COLO829 (cell line): ENCODE results near the gene RBPMS2.
A peak's percentile ranks its signal among the peaks of the same experiment; 100 is the strongest.
"Not testable (repeated sequence)": the region's sequence is repeated elsewhere in the genome, so short reads cannot be mapped to it uniquely, and the experiment has no call there.

Source experiments
- DNase-seq: peaks from one replicate; pipeline ENCODE4 v3.0.0; 2012; ENCODE audit warnings: low spot score

Gene RBPMS2

GRCh38 chr15:64775551-64776401, at the start of gene RBPMS2:
Gene RBPMS2, minus strand, starts transcription at chr15:64775589. Its CDS starts 270 bp downstream, at chr15:64775319.
- no peak for DNase-seq

GRCh38 chr15:64824929-64825430, 49.6 kb upstream of the RBPMS2 start:
- no peak for DNase-seq

- DNase-seq = no peak
These were observed 41.1 kb upstream of the RBPMS2 start for GRCh38 chr15:64816452-64816851.

GRCh38 chr15:64814965-64815364, 39.6 kb upstream of the RBPMS2 start:
- not testable (repeated sequence) for DNase-seq

GRCh38 chr15:64814283-64814682, 38.9 kb upstream of the RBPMS2 start:
- not testable (repeated sequence) for DNase-seq

DNA sequence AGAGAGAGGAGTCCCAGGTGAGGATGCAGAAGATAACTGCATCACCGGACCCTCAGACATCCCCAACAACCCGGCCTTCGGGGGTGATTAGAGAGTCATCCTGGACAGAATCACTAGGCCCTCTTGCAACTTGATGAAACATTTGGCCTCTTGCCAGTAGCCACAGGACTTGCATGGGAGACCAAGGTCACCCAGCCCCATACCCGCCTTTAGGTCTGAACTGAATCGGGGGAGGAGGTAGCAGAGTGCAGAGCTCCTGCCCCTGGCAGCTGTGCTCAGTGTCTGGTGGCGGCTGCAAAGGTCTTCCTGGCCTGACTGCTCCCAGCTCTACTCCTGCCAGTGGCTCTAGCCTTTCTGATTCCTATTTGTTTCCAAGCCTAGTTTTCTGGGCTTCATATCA, 37.7 kb upstream of the RBPMS2 start:
- DNase-seq = no peak

GRCh38 chr15:64810497-64811326, 35.3 kb upstream of the RBPMS2 start:
- no peak for DNase-seq

GRCh38 chr15:64809649-64810496, 34.5 kb upstream of the RBPMS2 start:
- peak; percentile 69 for DNase-seq

DNA sequence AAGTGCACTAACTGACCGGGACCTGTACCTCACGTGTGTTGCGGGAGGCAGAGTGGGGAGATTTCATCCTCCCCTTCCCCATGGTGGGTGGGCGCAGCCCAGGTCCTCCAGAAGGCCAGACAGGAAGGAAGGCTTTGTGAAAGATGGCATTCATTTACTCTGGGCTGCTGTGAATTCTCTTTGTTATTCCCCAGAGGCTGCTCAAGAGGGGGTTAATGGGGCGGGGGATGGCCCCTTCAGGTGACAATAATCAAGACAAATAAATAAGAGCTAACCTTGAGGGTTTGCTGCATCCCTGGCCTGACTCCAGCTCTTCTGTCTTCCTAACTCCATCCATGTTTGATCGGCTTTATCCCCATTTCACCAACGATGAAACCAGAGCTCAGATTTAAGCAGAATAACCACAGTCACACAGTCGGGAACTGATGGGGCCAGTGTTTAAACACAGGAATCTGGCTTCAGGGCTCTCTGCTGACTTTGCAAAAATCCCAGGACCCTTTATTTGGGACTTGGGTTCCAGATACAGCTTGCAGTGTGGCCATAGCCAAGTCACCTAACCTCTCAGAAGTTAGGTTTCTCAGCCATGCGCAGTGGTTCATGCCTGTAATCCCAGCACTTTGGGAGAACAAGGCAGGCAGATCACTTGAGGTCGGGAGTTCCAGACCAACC, 33.5 kb upstream of the RBPMS2 start:
- no peak for DNase-seq

- DNase-seq = no peak
These were observed 32.4 kb upstream of the RBPMS2 start for GRCh38 chr15:64807751-64808222.

DNA sequence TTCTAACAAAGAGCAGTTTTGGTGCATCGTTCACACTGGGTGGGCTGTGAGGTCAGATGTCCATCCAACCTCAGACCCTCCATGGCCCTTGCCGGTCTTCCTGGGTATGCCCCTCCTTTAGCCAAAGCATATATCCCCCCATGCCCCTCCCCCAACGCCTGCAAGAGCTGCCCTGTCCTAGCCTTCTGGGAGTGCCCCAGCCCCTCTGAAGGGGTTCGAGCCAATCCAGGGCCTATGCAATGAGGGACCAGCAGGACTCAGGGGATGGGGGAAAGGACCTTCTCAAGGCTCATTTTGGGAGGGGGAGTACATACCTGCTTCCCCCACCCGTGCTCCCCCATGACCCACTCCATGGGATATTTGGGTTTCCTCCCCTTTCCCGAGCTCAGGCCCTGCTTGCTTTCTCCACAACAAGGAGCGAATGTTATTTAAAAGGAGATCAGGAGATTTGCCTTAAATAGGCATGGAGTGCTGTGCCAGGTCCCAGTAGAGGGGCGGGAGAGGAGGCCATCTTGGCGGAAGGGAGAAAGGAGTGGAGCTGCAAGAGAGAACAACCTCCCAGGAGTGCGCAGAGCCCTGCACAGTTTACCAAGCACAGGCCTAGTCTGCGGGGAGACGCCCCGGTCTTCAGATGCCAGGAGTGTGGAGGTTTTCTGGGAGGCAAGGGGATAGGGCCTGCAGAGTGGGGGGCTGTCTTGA, 31.8 kb upstream of the RBPMS2 start:
- DNase-seq = no peak

DNA sequence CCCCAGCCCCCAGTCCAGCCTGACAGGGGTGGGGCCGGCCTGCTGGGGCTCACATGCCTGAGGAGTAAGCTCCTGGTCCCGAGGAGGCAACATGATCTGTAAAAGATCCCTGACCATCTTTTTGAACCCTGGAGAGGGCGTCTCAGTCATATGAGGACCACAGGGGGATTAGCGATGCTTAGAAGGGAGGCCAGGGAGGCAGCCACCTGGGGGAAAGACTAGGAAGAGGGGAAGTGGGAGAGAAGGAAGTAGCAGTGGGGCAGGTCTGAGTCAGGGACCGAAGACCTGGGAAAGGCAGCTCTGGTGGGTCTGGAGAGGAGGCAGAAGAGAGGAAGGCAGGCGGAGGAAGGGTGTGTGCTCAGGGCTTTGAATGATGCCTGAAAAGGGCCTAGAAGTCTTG, 31.1 kb upstream of the RBPMS2 start:
- DNase-seq = no peak

- no peak for DNase-seq
These were observed 29.2 kb upstream of the RBPMS2 start for GRCh38 chr15:64804619-64805018.

DNA sequence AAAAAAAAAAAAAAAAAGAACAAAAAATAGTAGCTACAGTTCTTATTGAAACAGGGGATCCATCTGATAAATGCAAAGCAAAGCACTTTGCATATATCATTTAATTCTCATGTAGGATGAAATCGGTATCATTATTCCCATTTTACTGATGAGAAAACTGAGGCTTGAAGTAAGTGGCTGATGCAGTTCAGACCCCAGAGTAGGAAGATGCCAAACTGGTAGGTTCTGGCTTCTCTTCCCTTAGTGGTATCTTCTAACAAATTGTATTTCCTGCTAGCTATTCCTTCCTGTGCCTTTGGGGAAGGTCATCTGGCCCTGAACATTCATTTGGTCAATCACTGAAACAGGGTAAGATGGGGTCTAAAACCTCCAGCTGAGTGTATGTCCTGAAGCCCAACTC, 28.1 kb upstream of the RBPMS2 start:
- no peak for DNase-seq

GRCh38 chr15:64800476-64800875, 25.1 kb upstream of the RBPMS2 start:
- DNase-seq = no peak

DNA sequence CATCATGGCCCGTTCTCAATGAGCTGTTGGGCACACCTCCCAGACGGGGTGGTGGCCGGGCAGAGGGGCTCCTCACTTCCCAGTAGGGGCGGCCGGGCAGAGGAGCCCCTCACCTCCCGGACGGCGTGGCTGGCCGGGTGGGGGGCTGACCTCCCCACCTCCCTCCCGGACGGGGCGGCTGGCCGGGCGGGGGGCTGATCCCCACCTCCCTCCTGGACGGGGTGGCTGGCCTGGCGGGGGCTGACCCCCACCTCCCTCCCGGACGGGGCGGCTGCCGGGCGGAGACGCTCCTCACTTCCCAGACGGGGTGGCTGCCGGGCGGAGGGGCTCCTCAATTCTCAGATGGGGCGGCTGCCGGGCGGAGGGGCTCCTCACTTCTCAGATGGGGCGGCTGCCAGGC, 23.5 kb upstream of the RBPMS2 start:
- not testable (repeated sequence) for DNase-seq

- not testable (repeated sequence) for DNase-seq
These were observed 20.5 kb upstream of the RBPMS2 start for GRCh38 chr15:64795921-64796320.

- DNase-seq = not testable (repeated sequence)
These were observed 19.9 kb upstream of the RBPMS2 start for GRCh38 chr15:64795299-64795698.

DNA sequence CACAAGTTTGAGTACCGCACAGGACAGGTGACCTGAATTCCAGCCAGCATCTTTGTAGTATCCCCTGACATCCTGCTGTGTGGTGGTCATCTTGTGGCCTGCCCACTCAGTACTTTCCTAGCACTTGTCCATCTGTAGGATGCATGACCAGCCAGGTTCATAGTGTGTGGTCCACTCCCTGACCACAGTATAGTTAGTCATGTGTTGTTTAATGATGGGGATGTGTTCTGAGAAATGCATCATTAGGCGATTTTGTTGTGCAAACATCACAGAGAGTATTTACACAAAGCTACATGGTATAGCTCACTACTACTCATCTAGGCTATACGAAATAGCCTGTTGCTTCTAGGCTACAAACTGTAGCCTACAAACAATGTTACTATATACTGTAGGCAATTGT, 16.9 kb upstream of the RBPMS2 start:
- DNase-seq = no peak

DNA sequence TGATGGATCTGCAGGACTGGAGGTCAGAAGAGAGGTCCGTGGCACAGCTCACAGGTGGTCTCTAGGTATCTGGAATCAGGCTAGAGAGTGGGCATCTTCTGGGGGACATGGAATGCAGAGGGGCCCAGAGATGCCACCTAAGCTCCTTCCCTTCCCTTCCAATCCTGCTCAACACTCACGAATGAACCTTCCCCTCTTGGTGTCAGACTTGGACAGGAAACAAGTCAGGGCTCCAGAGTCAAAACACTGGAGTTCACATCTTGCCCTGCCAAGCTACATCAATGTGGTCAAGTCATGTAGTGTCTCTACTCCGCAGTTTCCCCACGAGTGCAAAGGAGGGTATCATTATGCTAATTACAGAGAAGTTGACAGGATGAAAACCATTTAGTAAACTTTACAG, 16.0 kb upstream of the RBPMS2 start:
- DNase-seq = no peak

DNA sequence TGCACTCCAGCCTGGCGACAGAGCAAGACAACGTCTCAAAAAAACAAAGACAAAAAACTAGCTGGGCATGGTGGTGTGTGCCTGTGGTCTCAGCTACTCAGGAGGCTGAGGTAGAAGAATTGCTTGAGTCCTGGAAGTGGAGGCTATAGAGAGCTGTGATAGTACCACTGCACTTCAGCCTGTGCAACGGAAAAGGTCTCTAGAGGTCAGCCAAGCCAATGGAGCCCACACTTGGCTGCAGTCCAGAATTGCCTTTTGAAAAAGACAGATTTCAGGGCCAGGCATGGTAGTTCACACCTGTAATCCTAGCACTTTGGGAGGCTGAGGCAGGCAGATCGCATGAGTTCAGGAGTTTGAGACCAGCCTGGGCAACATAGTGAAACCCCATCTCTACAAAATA, 8.4 kb upstream of the RBPMS2 start:
- DNase-seq = no peak
